Natural killer cell treated with Interleukin-12 subunit alpha and Interleukin-12 subunit beta and Interleukin-15 and Interleukin-18, amount 100 ng/mL, for 72 hours (primary cell): ENCODE results near the gene ZFYVE19. TPM values are rescaled to one million over a fixed set of nuclear protein-coding genes. Genes with fewer than 3 reads are reported as not detected.

Source experiments
- ATAC-seq, 2 donors: fragments of 150-1000 bp; cut with Tn5 transposase in 1 of 2; sonication (Bioruptor Pico), chemical (Tn5 transposase) in 1 of 2; 2 replicates each; pipeline ENCODE4 v1.10.0; 2021
- DNase-seq: peaks from one replicate; pipeline ENCODE4 v3.0.0; 2022; ENCODE audit warnings: low spot score
- H3K27ac Mint-ChIP-seq, 2 donors: 1 replicate in 1 of 2; 2 replicates in 1 of 2; pipeline ENCODE4 v1.8.0; 2022; ENCODE audit warnings: mixed read lengths in 2 of 2, mild to moderate bottlenecking in 1 of 2, moderate library complexity in 1 of 2
- H3K27me3 Mint-ChIP-seq, 2 donors: 1 replicate in 1 of 2; 2 replicates in 1 of 2; pipeline ENCODE4 v1.8.0; 2022; ENCODE audit warnings: mixed read lengths in 2 of 2
- H3K36me3 Mint-ChIP-seq: one replicate; pipeline ENCODE4 v1.8.0; 2022; ENCODE audit warnings: mixed read lengths
- H3K4me1 Mint-ChIP-seq, 2 donors: 1 replicate in 1 of 2; 2 replicates in 1 of 2; pipeline ENCODE4 v1.8.0; 2022; ENCODE audit warnings: low read depth in 2 of 2, mixed read lengths in 2 of 2, mild to moderate bottlenecking in 1 of 2
- H3K4me3 Mint-ChIP-seq: one replicate; pipeline ENCODE4 v1.8.0; 2022; ENCODE audit warnings: mixed read lengths
- H3K9me3 Mint-ChIP-seq: 2 replicates; pipeline ENCODE4 v1.8.0; 2022; ENCODE audit warnings: mixed read lengths
- total RNA-seq, 2 donors: library from RNA; stranded (reverse); gene quantifications; one replicate each; pipeline ENCODE4 v1.2.3, GENCODE V29; 2022

ZFYVE19 gene
- total RNA-seq, 2 donors from 2014 or later = 17.2 to 39.1 TPM

DNA sequence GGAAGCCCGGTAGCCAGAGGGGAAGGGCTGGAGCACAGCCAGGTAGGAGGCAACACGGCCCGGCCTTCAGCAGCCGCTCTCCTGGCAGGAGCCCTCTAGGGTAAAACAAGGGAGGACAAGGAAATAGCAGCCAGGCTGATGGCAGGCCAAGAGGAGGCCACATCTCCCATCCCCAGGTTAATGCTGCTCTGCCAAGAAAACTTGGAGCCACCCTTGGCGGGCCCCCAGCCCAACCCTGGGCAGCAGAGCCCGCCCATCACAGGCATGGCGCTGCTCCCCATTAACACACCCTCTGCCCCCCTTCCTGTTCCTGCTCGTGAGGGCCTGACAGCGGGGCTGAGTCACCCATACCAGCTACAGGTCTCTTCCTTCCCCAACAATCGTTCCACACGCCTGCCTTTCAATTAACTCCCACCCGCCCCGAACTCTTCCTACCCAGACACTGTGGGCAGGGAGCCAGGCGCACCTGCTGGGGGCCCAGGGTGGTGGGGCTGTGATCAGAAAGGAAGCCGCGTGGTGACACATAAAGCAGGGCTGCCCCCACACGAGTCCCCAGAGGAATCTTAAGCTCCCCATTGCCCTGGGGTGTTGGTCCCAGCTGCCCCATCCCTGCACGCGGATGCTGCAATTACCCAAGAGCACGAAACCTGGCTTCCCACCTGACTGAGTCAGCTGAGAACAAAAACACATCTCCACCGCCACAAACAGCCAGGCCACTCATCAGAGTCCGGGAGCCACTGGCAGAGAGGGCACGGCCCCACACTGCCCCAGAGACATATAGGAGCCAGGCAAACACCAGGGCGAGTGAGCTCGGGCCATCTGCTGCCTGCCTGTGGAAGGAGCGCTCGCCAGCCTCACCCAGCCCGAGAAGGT lies 37.4 kb upstream of the ZFYVE19 start, which contains the start of gene C15orf62:
C15orf62 (plus strand) TSS at position 707 of the 873 bp plus-strand sequence. CDS start 516 bp downstream, outside the sequence.
- peak; percentile 60 for DNase-seq
- Mint-ChIP-seq H3K27ac (peak within 1 kb of the TSS; percentile 55 to 89), H3K9me3 (no peaks in the 10 kb centered on the region), H3K4me1 (peaks cover 25 to 34% of the 10 kb centered on the region in 2 donors), H3K36me3 (peaks cover 2% of the 10 kb centered on the region), H3K27me3 (no peaks in the 10 kb centered on the region), H3K4me3 (peak within 1 kb of the TSS; percentile 30)
- ATAC-seq = peak; percentile 48 to 65

DNA sequence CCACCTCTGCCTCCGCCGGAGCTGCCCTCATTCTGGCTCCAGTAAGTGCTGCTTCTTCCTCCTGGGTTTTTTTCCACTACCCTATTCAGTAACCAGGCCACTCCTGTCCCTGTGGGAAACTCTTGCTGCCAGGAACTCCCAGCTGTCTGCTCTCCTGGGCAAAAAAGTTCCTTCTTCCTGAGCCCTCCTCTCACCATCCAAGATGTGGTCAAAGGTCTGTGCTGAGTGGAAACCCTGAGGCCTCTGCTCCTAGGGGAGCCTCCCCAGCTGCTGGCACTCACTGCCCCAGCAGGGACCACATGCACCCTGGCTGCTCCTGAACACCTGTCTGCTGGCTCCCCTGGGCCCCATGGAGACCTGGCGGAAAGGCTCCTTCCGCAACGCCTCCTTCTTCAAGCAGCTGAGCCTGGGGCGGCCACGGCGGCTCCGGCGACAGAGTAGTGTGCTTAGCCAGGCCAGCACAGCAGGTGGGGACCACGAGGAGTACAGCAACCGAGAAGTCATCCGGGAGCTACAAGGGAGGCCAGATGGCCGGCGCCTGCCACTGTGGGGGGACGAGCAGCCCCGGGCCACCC lies 36.7 kb upstream of the ZFYVE19 start:
- H3K27me3 Mint-ChIP-seq = no peaks in the 10 kb centered on the region
- peaks cover 22 to 29% of the 10 kb centered on the region in 2 donors for H3K4me1 Mint-ChIP-seq
- peak overlapping the region; percentile 30 for H3K4me3 Mint-ChIP-seq
- ATAC-seq = no peak
- peaks cover 5% of the 10 kb centered on the region for H3K36me3 Mint-ChIP-seq
- H3K27ac Mint-ChIP-seq = peak overlapping the region; percentile 55 to 89
- no peaks in the 10 kb centered on the region for H3K9me3 Mint-ChIP-seq
- DNase-seq = peak; percentile 58

DNA sequence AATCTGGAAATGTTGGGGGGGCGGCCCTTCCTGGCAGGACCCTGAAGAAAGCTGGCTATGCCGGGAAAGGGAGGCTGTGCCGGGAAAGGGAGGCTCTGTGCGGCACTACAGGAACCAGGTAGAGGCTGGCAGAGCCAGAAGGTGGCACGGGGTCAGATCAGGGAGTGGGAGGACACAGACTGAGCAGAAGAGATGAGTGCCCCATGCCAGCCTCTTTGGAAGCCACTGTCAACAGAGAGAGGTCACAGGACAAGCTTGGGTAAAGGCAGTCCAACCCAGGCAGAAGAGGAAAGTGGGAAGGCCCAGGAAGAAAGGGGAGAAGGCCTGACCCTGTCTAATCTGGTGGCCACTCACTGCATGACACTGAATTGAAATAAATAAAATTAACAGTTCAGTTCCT lies 35.6 kb upstream of the ZFYVE19 start:
- Mint-ChIP-seq H3K4me3 (no peak overlapping the region), H3K9me3 (no peaks in the 10 kb centered on the region), H3K36me3 (peaks cover 5% of the 10 kb centered on the region), H3K27me3 (no peaks in the 10 kb centered on the region), H3K27ac (no peak overlapping the region), H3K4me1 (peaks cover 16 to 21% of the 10 kb centered on the region in 2 donors)
- no peak for ATAC-seq
- DNase-seq = peak; percentile 29

DNA sequence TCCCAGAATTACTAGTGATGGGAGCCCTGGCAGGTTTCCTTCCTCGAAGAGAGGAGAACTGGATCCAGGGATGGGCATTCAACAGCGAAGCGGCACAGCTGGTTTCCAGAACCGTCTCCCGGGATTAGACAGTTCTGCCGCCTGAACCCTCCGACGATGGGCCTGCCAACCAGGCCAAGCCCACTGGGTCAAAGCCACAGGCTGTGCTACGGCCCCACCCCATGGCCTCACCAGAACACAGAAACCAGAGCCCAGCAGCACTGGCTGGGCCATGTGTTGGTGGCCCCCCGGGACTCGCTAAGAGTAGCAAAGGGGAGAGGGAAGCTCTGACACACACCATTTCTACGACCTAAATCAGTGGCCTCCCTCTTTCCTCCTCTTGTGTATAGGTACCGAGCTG lies 34.9 kb upstream of the ZFYVE19 start:
- Mint-ChIP-seq H3K36me3 (peaks cover 9% of the 10 kb centered on the region), H3K4me3 (no peak overlapping the region), H3K27me3 (no peaks in the 10 kb centered on the region), H3K4me1 (peaks cover 24 to 29% of the 10 kb centered on the region in 2 donors), H3K9me3 (no peaks in the 10 kb centered on the region), H3K27ac (no peak overlapping the region)
- DNase-seq = peak; percentile 58
- ATAC-seq = no peak

DNA sequence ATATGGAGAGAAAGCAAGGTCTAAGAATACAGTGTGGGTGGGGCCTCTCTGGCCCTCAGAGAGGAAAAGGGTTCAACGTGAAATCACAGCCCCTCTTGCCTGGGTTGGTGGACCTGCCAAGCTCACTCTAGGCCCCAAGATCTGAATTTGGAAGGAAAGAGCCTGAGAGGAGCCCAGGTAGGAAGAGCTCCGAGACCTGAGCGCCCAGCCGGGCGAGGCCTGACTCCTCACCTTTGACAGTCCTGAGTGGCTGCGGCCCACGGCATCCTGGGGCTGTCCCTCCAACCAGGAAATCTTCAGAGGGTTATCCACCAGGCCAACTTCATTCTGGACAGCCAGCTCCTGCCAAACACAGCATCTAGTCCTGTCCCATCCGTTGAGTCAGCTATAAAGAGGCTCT lies 33.4 kb upstream of the ZFYVE19 start:
- peaks cover 25 to 26% of the 10 kb centered on the region in 2 donors for H3K4me1 Mint-ChIP-seq
- no peaks in the 10 kb centered on the region for H3K27me3 Mint-ChIP-seq

DNA sequence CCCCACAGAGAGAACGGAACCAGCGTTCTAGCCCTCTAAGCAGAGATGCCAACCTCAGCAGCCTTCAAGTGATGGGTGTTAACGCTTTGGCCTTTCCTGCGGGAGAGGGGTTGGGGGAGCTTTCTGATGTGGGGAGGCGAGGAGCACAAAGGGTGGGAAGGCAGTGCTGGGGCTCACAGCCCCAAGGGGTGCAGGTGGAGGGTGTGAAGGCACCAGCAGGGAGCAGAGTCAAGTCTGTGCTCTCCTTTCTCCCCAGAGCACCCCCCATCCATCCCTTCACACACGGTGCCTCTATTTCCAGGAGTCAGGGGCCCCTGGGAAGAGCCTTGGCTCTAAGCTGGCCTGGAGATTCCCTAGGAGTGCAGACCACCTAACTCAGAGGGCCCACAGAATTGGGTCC lies 33.0 kb upstream of the ZFYVE19 start:
- Mint-ChIP-seq H3K27me3 (no peaks in the 10 kb centered on the region), H3K9me3 (no peaks in the 10 kb centered on the region)
- no peak for ATAC-seq

More for the DNA sequence above, 33.4 kb upstream of the ZFYVE19 start:
- DNase-seq (peak; percentile 22), ATAC-seq (no peak)
- Mint-ChIP-seq H3K27ac (no peak overlapping the region), H3K36me3 (peaks cover 9% of the 10 kb centered on the region), H3K4me3 (no peak overlapping the region), H3K9me3 (no peaks in the 10 kb centered on the region)

DNA sequence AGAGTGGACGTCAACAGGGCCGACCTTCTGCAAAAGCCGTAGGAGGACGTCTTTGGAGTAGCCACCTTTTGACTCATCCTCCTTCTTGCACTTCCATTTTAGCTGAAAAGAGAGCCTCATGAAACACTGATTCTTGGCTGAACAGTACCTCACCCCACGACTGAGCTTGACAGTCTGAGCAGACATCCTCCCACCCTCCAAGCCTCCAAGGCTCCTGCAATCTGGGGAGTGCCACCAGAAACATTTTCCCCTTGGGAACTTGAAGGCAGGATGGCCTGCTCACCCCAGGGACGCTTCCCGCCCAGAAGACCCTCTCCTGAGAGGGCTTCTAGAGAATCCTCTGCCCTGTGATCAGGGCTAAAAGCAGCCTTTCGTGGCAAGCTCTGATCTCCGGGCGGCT lies 31.9 kb upstream of the ZFYVE19 start:
- Mint-ChIP-seq H3K4me1 (peaks cover 16 to 17% of the 10 kb centered on the region in 2 donors), H3K9me3 (no peaks in the 10 kb centered on the region), H3K27ac (no peak overlapping the region), H3K36me3 (peaks cover 14% of the 10 kb centered on the region), H3K27me3 (no peaks in the 10 kb centered on the region), H3K4me3 (no peak overlapping the region)
- DNase-seq = peak; percentile 12
- no peak for ATAC-seq

More for the DNA sequence above, 33.0 kb upstream of the ZFYVE19 start:
- Mint-ChIP-seq H3K4me1 (peaks cover 21 to 22% of the 10 kb centered on the region in 2 donors), H3K36me3 (peaks cover 9% of the 10 kb centered on the region), H3K27ac (no peak overlapping the region), H3K4me3 (no peak overlapping the region)
- DNase-seq = no peak

DNA sequence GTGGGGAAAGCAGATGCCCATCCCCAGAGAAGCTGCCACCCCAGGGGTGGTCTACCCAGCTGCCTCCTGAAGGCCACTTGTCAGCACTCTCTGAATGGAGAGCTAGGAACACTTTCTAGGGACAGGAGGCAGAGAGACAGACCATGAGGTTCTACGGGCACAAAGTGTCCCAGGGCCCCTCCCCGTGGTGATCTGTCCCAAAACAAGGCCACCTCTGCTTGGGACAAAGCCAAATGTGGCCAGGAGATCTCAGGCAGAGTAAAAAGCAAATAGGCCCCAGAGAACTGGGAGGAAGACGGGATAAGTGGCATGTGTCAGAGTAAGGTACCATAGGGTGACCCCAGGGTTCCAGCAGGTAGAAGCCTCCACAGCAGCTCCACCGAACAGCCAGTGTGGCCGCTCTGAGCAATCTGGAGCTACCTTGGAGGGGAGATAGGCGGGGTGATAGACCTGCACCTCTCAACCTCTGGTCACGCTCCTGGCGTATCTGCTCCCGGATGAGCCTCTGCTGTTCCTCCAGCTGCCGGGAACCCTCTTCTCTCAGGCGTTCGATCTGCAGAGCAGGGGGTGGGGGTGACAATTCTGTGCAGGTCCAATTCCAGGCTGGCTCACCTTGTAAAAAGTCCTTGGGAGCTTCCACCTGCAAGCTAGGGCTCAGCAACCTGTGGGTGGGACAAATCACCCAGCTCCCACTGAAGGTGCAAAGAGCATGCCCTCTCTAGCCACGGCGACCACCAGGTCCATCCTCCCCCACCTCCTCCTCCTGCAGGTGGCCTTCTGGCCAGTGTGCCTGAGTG lies 31.0 kb upstream of the ZFYVE19 start:
- ATAC-seq (no peak), DNase-seq (peak; percentile 35)
- Mint-ChIP-seq H3K9me3 (no peaks in the 10 kb centered on the region), H3K4me1 (peaks cover 13 to 14% of the 10 kb centered on the region in 2 donors), H3K27me3 (no peaks in the 10 kb centered on the region), H3K4me3 (no peak overlapping the region), H3K27ac (peak overlapping the region; percentile 20 to 50), H3K36me3 (peaks cover 14% of the 10 kb centered on the region)

DNA sequence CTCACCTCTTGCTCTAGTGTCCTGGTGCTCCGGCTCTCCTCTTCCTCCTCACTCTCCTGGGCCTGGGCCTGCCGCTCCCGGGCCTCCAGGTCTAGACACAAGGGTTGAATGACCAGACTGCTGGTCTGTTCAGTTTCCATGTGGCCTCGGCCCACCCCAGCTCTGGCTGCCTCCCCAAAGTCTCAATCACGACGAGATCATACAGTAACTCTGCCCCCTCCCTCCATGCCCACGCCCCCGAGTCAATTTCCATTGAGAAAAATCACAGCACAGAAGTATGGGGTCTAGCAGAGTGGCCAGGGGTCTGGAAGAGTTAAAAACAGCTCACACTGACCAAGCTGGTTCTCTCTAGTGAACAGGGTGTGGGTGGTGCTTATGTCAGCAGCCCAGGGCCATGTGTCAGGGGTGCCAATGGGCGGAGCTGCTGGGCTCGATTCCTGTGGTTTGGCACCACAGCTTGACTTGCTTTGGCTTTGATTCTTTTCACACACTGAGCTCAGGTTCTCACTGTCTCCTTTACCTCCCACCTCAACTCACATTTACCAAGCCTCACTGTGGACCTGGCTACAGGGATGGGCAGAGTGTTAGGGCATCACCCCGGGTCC lies 30.2 kb upstream of the ZFYVE19 start:
- Mint-ChIP-seq H3K4me1 (peaks cover 13 to 14% of the 10 kb centered on the region in 2 donors), H3K4me3 (peak overlapping the region; percentile 51), H3K9me3 (no peaks in the 10 kb centered on the region), H3K27ac (peak overlapping the region; percentile 20 to 50), H3K36me3 (peaks cover 14% of the 10 kb centered on the region), H3K27me3 (no peaks in the 10 kb centered on the region)
- DNase-seq (peak; percentile 79), ATAC-seq (peak; percentile 97)

DNA sequence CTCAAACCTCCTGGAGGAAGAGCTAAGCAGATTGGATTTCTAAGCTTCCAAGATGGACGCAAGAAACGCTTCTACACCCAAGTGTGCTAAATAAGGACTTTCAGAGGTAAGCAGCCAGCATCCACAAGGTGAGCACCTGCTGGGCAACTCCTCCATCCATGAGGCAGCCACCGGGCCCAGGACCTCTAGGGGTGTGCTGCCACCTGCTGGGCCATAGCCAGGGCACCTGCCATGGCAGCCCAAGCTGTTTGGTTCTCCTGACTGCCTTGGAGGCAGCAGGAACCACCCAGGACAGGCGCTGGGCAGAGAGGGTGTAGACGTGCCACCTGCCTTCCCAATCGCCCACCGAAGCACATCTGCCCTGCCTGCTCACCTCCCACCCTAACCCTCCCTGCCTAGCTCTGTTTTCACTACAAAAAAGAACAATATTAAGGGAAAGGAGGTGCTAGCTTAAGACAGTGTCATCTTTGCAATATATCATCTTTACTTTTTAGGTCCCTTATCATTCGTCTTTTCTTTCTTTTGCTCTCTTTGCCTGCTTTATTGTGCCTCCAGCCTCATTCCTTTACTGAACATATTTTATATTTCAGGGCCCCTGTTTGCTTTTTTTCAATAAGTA lies 24.2 kb upstream of the ZFYVE19 start:
- Mint-ChIP-seq H3K4me3 (no peak overlapping the region), H3K9me3 (no peaks in the 10 kb centered on the region), H3K36me3 (peaks cover 5% of the 10 kb centered on the region), H3K4me1 (peaks cover 14 to 28% of the 10 kb centered on the region in 2 donors), H3K27me3 (no peaks in the 10 kb centered on the region), H3K27ac (peak overlapping the region in 1 of 2 donors; percentile 3)
- ATAC-seq (peak; percentile 87 to 93), DNase-seq (peak; percentile 71)

DNA sequence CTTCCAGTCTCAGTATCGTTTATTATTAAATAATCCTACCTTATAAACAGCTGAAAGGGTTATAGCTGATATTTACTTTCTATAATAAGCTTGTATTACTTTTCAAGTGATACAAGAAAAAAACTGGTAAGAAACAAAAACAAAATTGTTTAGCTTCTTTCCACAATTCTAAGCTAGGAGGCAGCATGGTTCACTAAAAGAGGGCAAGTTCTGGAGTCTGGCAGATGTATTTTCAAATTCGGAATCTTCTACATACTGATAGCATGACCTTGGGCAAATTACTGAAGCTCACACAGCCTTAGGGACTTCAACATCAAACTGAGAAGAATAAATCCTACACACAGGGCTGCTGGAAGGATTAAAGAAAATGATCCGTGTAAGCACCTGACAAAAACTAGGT lies 21.7 kb upstream of the ZFYVE19 start:
- no peak overlapping the region for H3K4me3 Mint-ChIP-seq
- peaks cover 21 to 34% of the 10 kb centered on the region in 2 donors for H3K4me1 Mint-ChIP-seq
- H3K27me3 Mint-ChIP-seq = no peaks in the 10 kb centered on the region
- ATAC-seq = no peak
- no peaks in the 10 kb centered on the region for H3K9me3 Mint-ChIP-seq
- H3K36me3 Mint-ChIP-seq = no peaks in the 10 kb centered on the region
- no peak for DNase-seq
- no peak overlapping the region for H3K27ac Mint-ChIP-seq

DNA sequence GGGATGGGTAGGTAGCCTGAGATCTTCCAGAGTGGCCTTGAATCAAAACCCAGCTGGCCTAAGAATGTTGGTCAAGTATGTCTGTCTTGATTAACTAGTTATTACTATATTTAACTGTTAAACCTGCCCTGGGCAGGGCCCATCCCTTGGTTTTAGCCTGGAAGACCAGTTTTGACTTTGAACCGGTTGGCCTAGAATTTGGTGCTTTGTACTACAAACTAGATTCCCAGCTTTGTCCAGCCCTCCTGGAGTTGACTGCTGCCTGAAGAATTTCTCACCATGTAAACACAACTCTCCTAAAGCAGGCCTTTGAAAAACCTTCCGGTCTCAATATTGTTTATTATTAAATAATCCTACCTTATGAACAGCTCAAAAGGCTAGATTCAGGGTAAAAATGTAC lies 21.1 kb upstream of the ZFYVE19 start:
- Mint-ChIP-seq H3K36me3 (no peaks in the 10 kb centered on the region), H3K4me1 (peaks cover 21 to 34% of the 10 kb centered on the region in 2 donors), H3K27me3 (no peaks in the 10 kb centered on the region), H3K27ac (no peak overlapping the region), H3K4me3 (no peak overlapping the region), H3K9me3 (no peaks in the 10 kb centered on the region)
- ATAC-seq (no peak), DNase-seq (no peak)

DNA sequence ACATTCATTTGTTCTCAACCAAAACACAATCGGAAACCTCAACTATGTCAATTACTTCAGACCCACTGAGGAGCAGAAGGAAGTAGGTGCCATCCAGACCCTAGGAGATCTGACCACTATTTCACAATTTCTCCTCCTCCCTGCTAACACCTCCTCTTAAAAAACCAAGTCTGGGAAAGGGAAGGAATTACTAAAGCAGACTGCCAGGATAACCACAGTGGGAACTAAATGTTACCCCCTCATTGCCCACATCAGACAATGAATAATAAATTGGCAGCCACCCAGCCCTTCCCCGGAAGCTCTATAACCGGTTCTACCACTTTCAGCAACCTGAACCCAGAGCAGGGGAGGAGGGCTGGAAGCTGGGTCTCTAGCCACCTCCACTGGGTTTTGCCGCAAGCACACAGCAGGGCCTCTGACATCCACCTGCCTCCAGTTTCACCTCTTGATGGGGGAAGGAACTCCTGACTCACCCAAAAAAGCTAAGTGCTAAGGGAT lies 19.5 kb upstream of the ZFYVE19 start:
- ATAC-seq = peak; percentile 45 to 50
- peak; percentile 45 for DNase-seq
- no peaks in the 10 kb centered on the region for H3K36me3 Mint-ChIP-seq
- H3K27me3 Mint-ChIP-seq = no peaks in the 10 kb centered on the region
- peaks cover 21 to 34% of the 10 kb centered on the region in 2 donors for H3K4me1 Mint-ChIP-seq
- H3K9me3 Mint-ChIP-seq = no peaks in the 10 kb centered on the region
- peak overlapping the region; percentile 18 for H3K4me3 Mint-ChIP-seq
- peak overlapping the region; percentile 39 to 57 for H3K27ac Mint-ChIP-seq
